SK-N-SH treated with all-trans-retinoic acid at 6 μM for 48 hours (cell line): ENCODE data around the gene HSD17B14.

ENCODE experiments used
- CSDC2 ChIP-seq: fragments of 250-450 bp; sonication (Bioruptor Pico); IDR thresholded peaks from 2 replicates; pipeline ENCODE4 v1.5.0; 2020; ENCODE audit warnings: mild to moderate bottlenecking, moderate library complexity
- ISL1 ChIP-seq: fragments of 250-450 bp; sonication (Bioruptor Pico); IDR thresholded peaks from 2 replicates; pipeline ENCODE4 v2.1.2; 2022; ENCODE audit warnings: mild to moderate bottlenecking, moderate library complexity
- OSR1 ChIP-seq: fragments of 250-450 bp; sonication (Bioruptor Pico); IDR thresholded peaks from 2 replicates; pipeline ENCODE4 v1.8.0; 2022; ENCODE audit warnings: moderate library complexity, mild to moderate bottlenecking, inconsistent platforms
- RARB ChIP-seq: fragments of 250-450 bp; sonication (Bioruptor Pico); IDR thresholded peaks from 2 replicates; pipeline ENCODE4 v1.8.0; 2021; ENCODE audit warnings: mild to moderate bottlenecking, moderate library complexity
- ZFP3 ChIP-seq: fragments of 250-450 bp; sonication (Bioruptor Pico); IDR thresholded peaks from 2 replicates; pipeline ENCODE4 v1.5.0; 2020; ENCODE audit warnings: mild to moderate bottlenecking, moderate library complexity
- TF ChIP-seq, protein P1 (sequence below): fragments of 250-450 bp; sonication (Bioruptor Pico); IDR thresholded peaks from 2 replicates; pipeline ENCODE4 v1.5.1; 2021; ENCODE audit warnings: mild to moderate bottlenecking, moderate library complexity

DNA sequence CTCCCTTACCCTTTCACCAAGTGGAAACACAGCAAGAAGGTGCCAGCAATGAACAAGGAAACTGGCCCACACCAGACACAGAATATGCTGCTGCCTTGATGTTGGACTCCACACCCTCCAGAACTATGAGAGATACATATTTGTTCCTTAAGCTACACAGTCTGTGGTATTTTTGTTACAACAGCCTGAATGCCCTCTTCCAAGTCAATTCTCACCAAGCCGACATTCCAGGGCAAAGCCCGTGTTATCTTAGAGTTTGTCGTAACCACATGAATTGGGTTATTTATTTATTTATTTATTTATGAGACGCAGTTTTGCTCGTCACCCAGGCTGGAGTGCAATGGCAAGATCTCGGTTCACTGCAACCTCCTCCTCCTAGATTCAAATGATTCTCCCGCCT, 66.0 kb downstream of the HSD17B14 start:
- TF ChIP-seq CSDC2 (CRISPR knock-in tag): no peak
- no peak for TF ChIP-seq OSR1
- no peak for TF ChIP-seq RARB (CRISPR knock-in tag)
- no peak for TF ChIP-seq ISL1 (CRISPR knock-in tag)
- TF ChIP-seq, protein P1, sequence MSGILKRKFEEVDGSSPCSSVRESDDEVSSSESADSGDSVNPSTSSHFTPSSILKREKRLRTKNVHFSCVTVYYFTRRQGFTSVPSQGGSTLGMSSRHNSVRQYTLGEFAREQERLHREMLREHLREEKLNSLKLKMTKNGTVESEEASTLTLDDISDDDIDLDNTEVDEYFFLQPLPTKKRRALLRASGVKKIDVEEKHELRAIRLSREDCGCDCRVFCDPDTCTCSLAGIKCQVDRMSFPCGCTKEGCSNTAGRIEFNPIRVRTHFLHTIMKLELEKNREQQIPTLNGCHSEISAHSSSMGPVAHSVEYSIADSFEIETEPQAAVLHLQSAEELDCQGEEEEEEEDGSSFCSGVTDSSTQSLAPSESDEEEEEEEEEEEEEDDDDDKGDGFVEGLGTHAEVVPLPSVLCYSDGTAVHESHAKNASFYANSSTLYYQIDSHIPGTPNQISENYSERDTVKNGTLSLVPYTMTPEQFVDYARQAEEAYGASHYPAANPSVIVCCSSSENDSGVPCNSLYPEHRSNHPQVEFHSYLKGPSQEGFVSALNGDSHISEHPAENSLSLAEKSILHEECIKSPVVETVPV (CRISPR knock-in tag): no peak
- no peak for TF ChIP-seq ZFP3 (CRISPR knock-in tag)
